Nephron progenitor cell (in vitro differentiated cells): ENCODE measurements around the gene DAAM2.

Experiments
- DNase-seq: peaks from one replicate; pipeline ENCODE4 v3.0.0; 2021
- H3K27ac Mint-ChIP-seq: 2 replicates; pipeline ENCODE4 v1.8.0; 2021; ENCODE audit warnings: mild to moderate bottlenecking, moderate library complexity, mixed read lengths
- H3K27me3 Mint-ChIP-seq: 2 replicates; pipeline ENCODE4 v1.8.0; 2021; ENCODE audit warnings: mild to moderate bottlenecking, low read depth, mixed read lengths; ENCODE audit not compliant: poor library complexity
- H3K36me3 Mint-ChIP-seq: 2 replicates; pipeline ENCODE4 v1.8.0; 2021; ENCODE audit warnings: low read depth, mixed read lengths
- H3K4me1 Mint-ChIP-seq: 2 replicates; pipeline ENCODE4 v1.8.0; 2021; ENCODE audit warnings: mixed read lengths
- H3K4me3 Mint-ChIP-seq: 2 replicates; pipeline ENCODE4 v1.8.0; 2021; ENCODE audit warnings: mild to moderate bottlenecking, moderate library complexity, mixed read lengths
- H3K9me3 Mint-ChIP-seq: 2 replicates; pipeline ENCODE4 v1.8.0; 2021; ENCODE audit warnings: mild to moderate bottlenecking, moderate library complexity, mixed read lengths
- CTCF ChIP-seq: fragments of 200-600 bp; sonication (generic); IDR thresholded peaks from 2 replicates; pipeline ENCODE4 v1.5.0; 2021; ENCODE audit warnings: antibody characterized with exemption

DAAM2 gene

GRCh38 chr6:39937686-39938333 lies 145.6 kb downstream of the DAAM2 start:
- no peak for DNase-seq
- Mint-ChIP-seq H3K36me3 (no peaks in the 10 kb centered on the region), H3K9me3 (no peaks in the 10 kb centered on the region), H3K27ac (peak overlapping the region; percentile 77), H3K4me3 (no peak overlapping the region), H3K27me3 (no peaks in the 10 kb centered on the region), H3K4me1 (peaks cover 47% of the 10 kb centered on the region)
- no peak for TF ChIP-seq CTCF

GRCh38 chr6:39938773-39939654 lies 146.8 kb downstream of the DAAM2 start:
- no peak for TF ChIP-seq CTCF
- H3K4me1 Mint-ChIP-seq: peaks cover 41% of the 10 kb centered on the region
- peak overlapping the region; percentile 77 for H3K27ac Mint-ChIP-seq
- DNase-seq: no peak
- H3K9me3 Mint-ChIP-seq: no peaks in the 10 kb centered on the region
- H3K4me3 Mint-ChIP-seq: peak overlapping the region; percentile 21
- no peaks in the 10 kb centered on the region for H3K36me3 Mint-ChIP-seq
- H3K27me3 Mint-ChIP-seq: no peaks in the 10 kb centered on the region

GRCh38 chr6:39941138-39941537 lies 149.0 kb downstream of the DAAM2 start:
- Mint-ChIP-seq H3K27me3 (no peaks in the 10 kb centered on the region), H3K4me3 (no peak overlapping the region), H3K27ac (no peak overlapping the region), H3K9me3 (no peaks in the 10 kb centered on the region), H3K4me1 (peaks cover 41% of the 10 kb centered on the region), H3K36me3 (no peaks in the 10 kb centered on the region)
- TF ChIP-seq CTCF: no peak
- DNase-seq: no peak

- Mint-ChIP-seq H3K27me3 (no peaks in the 10 kb centered on the region), H3K36me3 (no peaks in the 10 kb centered on the region), H3K4me3 (no peak overlapping the region), H3K4me1 (peaks cover 40% of the 10 kb centered on the region), H3K27ac (no peak overlapping the region), H3K9me3 (no peaks in the 10 kb centered on the region)
- no peak for DNase-seq
- no peak for TF ChIP-seq CTCF
Observed at GRCh38 chr6:39941820-39942219, 149.6 kb downstream of the DAAM2 start.

GRCh38 chr6:39942903-39943580 lies 150.9 kb downstream of the DAAM2 start:
- Mint-ChIP-seq H3K36me3 (no peaks in the 10 kb centered on the region), H3K9me3 (no peaks in the 10 kb centered on the region), H3K27ac (no peak overlapping the region), H3K4me3 (no peak overlapping the region), H3K27me3 (no peaks in the 10 kb centered on the region), H3K4me1 (peaks cover 36% of the 10 kb centered on the region)
- no peak for DNase-seq
- TF ChIP-seq CTCF: no peak
